ENCODE data around the gene FSIP1.

FSIP1 gene

GRCh38 chr15:39605146-39605545, 177.5 kb downstream of the FSIP1 start:
- TF ChIP-seq CTCF (IDR thresholded peaks at IDR 0.05; ENCODE audit: low read depth, low read length), result no peak
- DNase-seq (ENCODE audit: extremely low read depth, low read depth), result no peak

- no peak for TF ChIP-seq CTCF (IDR thresholded peaks at IDR 0.05; ENCODE audit: low read depth, low read length)
- DNase-seq (ENCODE audit: extremely low read depth, low read depth), result no peak
Measured at GRCh38 chr15:39602143-39602542, 180.5 kb downstream of the FSIP1 start.

- peak; percentile 15 for DNase-seq (ENCODE audit: extremely low read depth, low read depth)
- no peak for TF ChIP-seq CTCF (IDR thresholded peaks at IDR 0.05; ENCODE audit: low read depth, low read length)
Measured at GRCh38 chr15:39599871-39600270, 182.8 kb downstream of the FSIP1 start.

GRCh38 chr15:39598958-39599845, 183.4 kb downstream of the FSIP1 start:
- TF ChIP-seq CTCF (IDR thresholded peaks at IDR 0.05; ENCODE audit: low read depth, low read length), result no peak
- DNase-seq (ENCODE audit: extremely low read depth, low read depth), result peak; percentile 48

GRCh38 chr15:39598186-39598850, 184.3 kb downstream of the FSIP1 start:
- DNase-seq (ENCODE audit: extremely low read depth, low read depth), result peak; percentile 71
- no peak for TF ChIP-seq CTCF (IDR thresholded peaks at IDR 0.05; ENCODE audit: low read depth, low read length)

GRCh38 chr15:39597751-39598185, 184.9 kb downstream of the FSIP1 start:
- no peak for TF ChIP-seq CTCF (IDR thresholded peaks at IDR 0.05; ENCODE audit: low read depth, low read length)
- DNase-seq (ENCODE audit: extremely low read depth, low read depth), result peak; percentile 81

GRCh38 chr15:39597336-39597735, 185.3 kb downstream of the FSIP1 start:
- TF ChIP-seq CTCF (IDR thresholded peaks at IDR 0.05; ENCODE audit: low read depth, low read length), result no peak
- no peak for DNase-seq (ENCODE audit: extremely low read depth, low read depth)
